Right renal pelvis (tissue), 4 donors: Measurements from ENCODE around the gene VWC2. TPM values are rescaled to one million over a fixed set of nuclear protein-coding genes. Genes with fewer than 3 reads are reported as not detected.

Experiments
- DNase-seq, 4 donors: peaks; one replicate each; pipeline ENCODE4 v3.0.0-alpha.2; 2013; ENCODE audit warnings: low read depth in 4 of 4, low spot score in 3 of 4, missing footprints in 1 of 4
- polyA plus RNA-seq, 4 donors: library from polyadenylated mRNA; unstranded; fragments of 120-200 nt; gene quantifications; one replicate each; pipeline ENCODE4 v1.2.1, GENCODE V29; 2013; ENCODE audit not compliant: insufficient read length in 4 of 4

Gene VWC2
- polyA plus RNA-seq, 4 donors = 1.1 to 1.4 (median 1.2) TPM

- no peak for DNase-seq
Observed at GRCh38 chr7:49927631-49928030, 154.2 kb downstream of the VWC2 start.

GRCh38 chr7:49928787-49929186, 155.3 kb downstream of the VWC2 start:
- no peak for DNase-seq

GRCh38 chr7:49931627-49932026, 158.2 kb downstream of the VWC2 start:
- DNase-seq = no peak

- DNase-seq = no peak
Observed at GRCh38 chr7:49937608-49938007, 164.2 kb downstream of the VWC2 start.
